ENCODE data around the gene HEATR1.

HEATR1 gene

DNA sequence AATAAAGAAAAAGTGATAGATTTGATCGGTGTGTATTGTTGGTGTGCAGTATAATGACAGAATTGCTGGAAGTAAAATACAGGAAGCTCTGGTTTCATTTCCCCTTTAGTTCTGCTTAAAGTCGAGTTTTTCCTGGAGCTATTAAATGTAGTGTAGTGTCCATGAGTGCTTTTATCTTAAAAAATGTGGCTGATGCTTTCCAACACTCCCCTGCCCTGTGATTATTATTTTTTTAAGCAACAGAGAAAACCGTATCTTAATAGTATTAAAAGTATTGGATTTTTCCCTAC, 79.5 kb downstream of the HEATR1 start:
- Histone ChIP-seq H3K9me3 (ENCODE audit: severe bottlenecking) (no peaks in the 10 kb centered on the region), H3K27me3 (ENCODE audit: insufficient read depth, low read depth, severe bottlenecking) (no peaks in the 10 kb centered on the region), H3K36me3 (peaks cover 11% of the 10 kb centered on the region), H3K4me3 (ENCODE audit: low read depth, low read length) (peak overlapping the region; percentile 59), H3K27ac (no peak overlapping the region)
- TF ChIP-seq, protein P1, sequence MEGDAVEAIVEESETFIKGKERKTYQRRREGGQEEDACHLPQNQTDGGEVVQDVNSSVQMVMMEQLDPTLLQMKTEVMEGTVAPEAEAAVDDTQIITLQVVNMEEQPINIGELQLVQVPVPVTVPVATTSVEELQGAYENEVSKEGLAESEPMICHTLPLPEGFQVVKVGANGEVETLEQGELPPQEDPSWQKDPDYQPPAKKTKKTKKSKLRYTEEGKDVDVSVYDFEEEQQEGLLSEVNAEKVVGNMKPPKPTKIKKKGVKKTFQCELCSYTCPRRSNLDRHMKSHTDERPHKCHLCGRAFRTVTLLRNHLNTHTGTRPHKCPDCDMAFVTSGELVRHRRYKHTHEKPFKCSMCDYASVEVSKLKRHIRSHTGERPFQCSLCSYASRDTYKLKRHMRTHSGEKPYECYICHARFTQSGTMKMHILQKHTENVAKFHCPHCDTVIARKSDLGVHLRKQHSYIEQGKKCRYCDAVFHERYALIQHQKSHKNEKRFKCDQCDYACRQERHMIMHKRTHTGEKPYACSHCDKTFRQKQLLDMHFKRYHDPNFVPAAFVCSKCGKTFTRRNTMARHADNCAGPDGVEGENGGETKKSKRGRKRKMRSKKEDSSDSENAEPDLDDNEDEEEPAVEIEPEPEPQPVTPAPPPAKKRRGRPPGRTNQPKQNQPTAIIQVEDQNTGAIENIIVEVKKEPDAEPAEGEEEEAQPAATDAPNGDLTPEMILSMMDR (IDR thresholded peaks at IDR 0.05; ENCODE audit: low read depth, low read length) = no peak
- no peak for DNase-seq

DNA sequence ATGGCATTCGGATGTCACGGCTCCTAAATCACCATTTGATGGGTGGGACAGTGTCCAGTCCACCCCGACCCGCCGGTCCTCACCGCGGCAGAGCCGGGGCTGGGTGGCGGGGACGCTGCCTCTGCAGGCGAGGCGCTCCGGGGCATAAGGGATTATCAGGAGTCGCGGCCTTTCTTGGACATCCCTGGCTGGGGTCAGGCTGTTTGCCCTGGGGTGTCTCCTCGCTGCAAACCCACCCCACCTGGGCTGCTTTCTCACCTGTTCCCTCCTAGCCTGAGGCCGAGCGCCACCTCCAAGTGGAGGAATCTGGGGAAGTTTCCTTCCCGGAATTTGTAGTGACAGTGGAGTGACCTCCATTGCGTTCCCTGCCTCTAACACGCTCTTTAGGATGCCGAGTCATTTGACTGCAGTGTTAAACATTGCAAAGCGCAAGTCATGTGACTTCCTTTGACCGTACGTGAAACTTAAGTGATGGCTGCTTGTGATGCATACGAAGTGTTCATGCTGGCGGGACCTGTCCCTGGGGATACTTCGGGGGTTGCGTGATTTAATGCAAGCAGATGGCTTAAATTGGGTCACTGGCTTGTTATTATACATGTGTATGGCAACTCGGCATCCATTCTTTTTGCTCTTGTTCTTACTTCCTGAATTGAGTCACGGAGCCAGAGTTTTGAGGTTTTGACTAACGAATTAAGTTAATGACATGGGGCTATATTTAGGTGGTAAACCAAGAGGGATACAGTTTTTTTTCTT, 80.0 kb downstream of the HEATR1 start:
- H3K9me3 ChIP-seq (ENCODE audit: severe bottlenecking) = no peaks in the 10 kb centered on the region
- no peaks in the 10 kb centered on the region for H3K27me3 ChIP-seq (ENCODE audit: insufficient read depth, low read depth, severe bottlenecking)
- H3K27ac ChIP-seq = peak overlapping the region; percentile 12
- TF ChIP-seq, protein P1 (IDR thresholded peaks at IDR 0.05; ENCODE audit: low read depth, low read length) = no peak
- H3K36me3 ChIP-seq = peaks cover 11% of the 10 kb centered on the region
- DNase-seq = peak; percentile 61
- H3K4me3 ChIP-seq (ENCODE audit: low read depth, low read length) = peak overlapping the region; percentile 59

DNA sequence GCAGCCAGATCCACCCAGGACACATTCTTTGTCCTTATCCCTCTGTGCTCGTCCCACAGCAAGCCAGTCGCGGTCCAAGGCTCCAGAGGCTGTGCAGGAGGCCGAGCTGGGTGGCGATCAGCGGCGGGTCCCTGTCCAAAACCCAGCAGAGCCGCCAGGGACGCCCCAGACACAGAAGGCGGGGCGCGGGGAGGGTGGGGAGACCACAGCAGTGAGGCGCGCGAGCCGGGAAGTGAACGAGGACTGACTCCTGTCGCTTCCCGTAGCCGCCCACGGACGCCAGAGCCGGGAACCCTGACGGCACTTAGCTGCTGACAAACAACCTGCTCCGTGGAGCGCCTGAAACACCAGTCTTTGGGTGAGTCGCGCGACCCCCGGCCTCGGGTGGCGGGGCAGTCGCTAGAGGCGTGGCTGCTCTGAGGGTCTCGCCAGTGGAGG, 80.6 kb downstream of the HEATR1 start, which contains the start of gene LGALS8:
TSS of gene LGALS8 (plus strand) at position 279 of the 438 bp plus-strand sequence. CDS start 2,089 bp downstream, outside the sequence.
- peak; percentile 89 for DNase-seq
- peaks cover 11% of the 10 kb centered on the region for H3K36me3 ChIP-seq
- H3K9me3 ChIP-seq (ENCODE audit: severe bottlenecking) = no peaks in the 10 kb centered on the region
- no peaks in the 10 kb centered on the region for H3K27me3 ChIP-seq (ENCODE audit: insufficient read depth, low read depth, severe bottlenecking)
- peak within 1 kb of the TSS; percentile 12 for H3K27ac ChIP-seq
- H3K4me3 ChIP-seq (ENCODE audit: low read depth, low read length) = peak within 1 kb of the TSS; percentile 59
- TF ChIP-seq, protein P1 (IDR thresholded peaks at IDR 0.05; ENCODE audit: low read depth, low read length) = no peak

DNA sequence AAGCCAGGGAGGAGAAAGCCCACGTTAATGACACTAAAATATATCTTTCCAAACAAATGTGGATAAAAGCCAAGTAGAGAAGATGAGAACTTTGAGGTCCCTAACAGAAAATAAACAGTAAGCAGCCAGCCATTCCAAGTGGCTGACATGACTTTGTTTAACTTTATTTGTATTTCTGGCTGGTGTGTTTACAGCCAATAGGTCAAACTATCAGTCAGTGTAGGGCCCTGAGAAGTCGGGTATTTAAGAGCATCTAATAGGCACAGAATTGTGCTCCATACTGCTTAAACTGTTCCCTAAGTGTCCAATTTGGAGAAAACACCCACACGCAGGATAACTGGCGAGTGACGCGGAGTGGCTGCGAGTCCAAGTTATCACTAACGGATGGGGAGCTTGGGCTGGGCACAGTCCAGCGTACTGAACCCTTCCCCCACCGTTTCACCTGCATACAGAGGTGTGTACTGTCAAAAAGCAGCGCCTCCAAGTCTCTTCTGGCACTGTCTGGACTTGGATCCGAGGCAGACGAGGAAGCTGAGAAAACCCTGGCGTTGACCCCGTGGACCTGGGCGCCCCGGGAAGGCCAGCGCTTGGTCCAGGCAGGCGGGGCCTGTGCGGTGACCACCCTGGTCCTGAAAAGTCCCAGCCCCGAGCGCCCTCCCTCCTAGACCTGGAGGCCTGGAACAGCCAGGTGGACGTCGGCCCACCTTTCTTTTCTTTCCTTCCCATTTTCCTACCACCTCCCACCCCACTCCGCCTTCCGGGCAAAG, 81.2 kb downstream of the HEATR1 start:
- Histone ChIP-seq H3K9me3 (ENCODE audit: severe bottlenecking) (no peaks in the 10 kb centered on the region), H3K4me3 (ENCODE audit: low read depth, low read length) (peak overlapping the region; percentile 59), H3K36me3 (peaks cover 11% of the 10 kb centered on the region), H3K27ac (peak overlapping the region; percentile 12), H3K27me3 (ENCODE audit: insufficient read depth, low read depth, severe bottlenecking) (no peaks in the 10 kb centered on the region)
- no peak for DNase-seq
- TF ChIP-seq, protein P1 (IDR thresholded peaks at IDR 0.05; ENCODE audit: low read depth, low read length) = no peak

DNA sequence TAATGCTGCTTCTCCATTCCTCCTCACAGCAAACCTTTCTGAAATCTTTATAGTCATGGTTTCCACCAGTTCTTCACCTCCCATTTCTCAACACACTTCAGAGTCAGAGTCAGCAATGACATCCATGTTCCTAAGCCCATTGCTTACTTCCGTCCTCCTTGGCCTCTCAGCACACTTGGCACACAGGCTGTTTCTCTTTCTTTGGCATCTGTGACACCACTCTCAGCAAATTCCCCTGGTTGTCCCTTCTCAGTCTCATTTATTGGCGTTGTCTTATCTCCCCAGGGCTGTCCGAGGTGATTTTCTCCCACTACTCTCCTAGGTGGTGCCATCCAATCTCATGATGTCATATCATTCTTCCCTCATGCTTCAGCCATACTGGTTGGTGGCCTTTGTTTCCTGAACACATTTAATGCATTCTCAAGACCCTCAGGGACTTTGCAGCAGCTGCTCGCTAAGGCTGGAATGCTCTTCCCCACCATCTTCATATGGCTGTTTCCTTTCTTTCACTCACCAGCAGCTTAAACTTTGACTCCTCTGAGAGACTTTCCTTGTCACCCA, 83.8 kb downstream of the HEATR1 start:
- no peak overlapping the region for H3K4me3 ChIP-seq (ENCODE audit: low read depth, low read length)
- H3K9me3 ChIP-seq (ENCODE audit: severe bottlenecking) = no peaks in the 10 kb centered on the region
- H3K27me3 ChIP-seq (ENCODE audit: insufficient read depth, low read depth, severe bottlenecking) = no peaks in the 10 kb centered on the region
- no peak for DNase-seq
- H3K27ac ChIP-seq = no peak overlapping the region
- no peaks in the 10 kb centered on the region for H3K36me3 ChIP-seq
- TF ChIP-seq, protein P1 (IDR thresholded peaks at IDR 0.05; ENCODE audit: low read depth, low read length) = no peak

Data from WERI-Rb-1 (cell line).